Ammon's horn (tissue), 1 donor: ENCODE results near the gene CD6.

Source experiments
- DNase-seq: peaks from one replicate; pipeline ENCODE4 v3.0.0-alpha.2; 2016; ENCODE audit warnings: low spot score

The CD6 gene

GRCh38 chr11:60935676-60936442 lies 35.6 kb upstream of the CD6 start:
- DNase-seq = no peak

GRCh38 chr11:60936467-60937143 lies 34.9 kb upstream of the CD6 start:
- DNase-seq = no peak

- DNase-seq = no peak
These were observed 34.3 kb upstream of the CD6 start for GRCh38 chr11:60937144-60937527.

- DNase-seq = no peak
These were observed 33.7 kb upstream of the CD6 start for GRCh38 chr11:60937811-60938210.

GRCh38 chr11:60938500-60938899 lies 33.0 kb upstream of the CD6 start:
- no peak for DNase-seq

GRCh38 chr11:60939301-60939700 lies 32.2 kb upstream of the CD6 start:
- DNase-seq = no peak

- no peak for DNase-seq
These were observed 31.6 kb upstream of the CD6 start for GRCh38 chr11:60939855-60940254.

- DNase-seq = no peak
These were observed 29.9 kb upstream of the CD6 start for GRCh38 chr11:60941371-60942119.

GRCh38 chr11:60942219-60942618 lies 29.3 kb upstream of the CD6 start:
- DNase-seq = no peak

GRCh38 chr11:60942970-60943565 lies 28.4 kb upstream of the CD6 start:
- no peak for DNase-seq

GRCh38 chr11:60944490-60945294 lies 26.8 kb upstream of the CD6 start:
- no peak for DNase-seq

- DNase-seq = no peak
These were observed 26.2 kb upstream of the CD6 start for GRCh38 chr11:60945295-60945667.

GRCh38 chr11:60946601-60947264 lies 24.7 kb upstream of the CD6 start:
- no peak for DNase-seq

GRCh38 chr11:60947700-60948099 lies 23.8 kb upstream of the CD6 start:
- DNase-seq = no peak

- peak; percentile 41 for DNase-seq
These were observed 23.2 kb upstream of the CD6 start for GRCh38 chr11:60948250-60948649.

- no peak for DNase-seq
These were observed 21.5 kb upstream of the CD6 start for GRCh38 chr11:60950024-60950423.

GRCh38 chr11:60950933-60951605 lies 20.4 kb upstream of the CD6 start:
- DNase-seq = no peak

GRCh38 chr11:60951606-60951903 lies 19.9 kb upstream of the CD6 start:
- no peak for DNase-seq

- DNase-seq = peak; percentile 71
These were observed 19.4 kb upstream of the CD6 start, which contains the start of gene SLC15A3 for GRCh38 chr11:60951904-60952741. TSS of gene SLC15A3 (minus strand) at chr11:60952176. CDS start at chr11:60951551, 625 bp downstream.

- no peak for DNase-seq
These were observed 18.7 kb upstream of the CD6 start for GRCh38 chr11:60952742-60953170.
